ENCODE results near the gene SPATA18. TPM values are rescaled to one million over a fixed set of nuclear protein-coding genes. Genes with fewer than 3 reads are reported as not detected.

The SPATA18 gene
- total RNA-seq, 1 donor from 2014 or later, result 15.2 TPM

DNA sequence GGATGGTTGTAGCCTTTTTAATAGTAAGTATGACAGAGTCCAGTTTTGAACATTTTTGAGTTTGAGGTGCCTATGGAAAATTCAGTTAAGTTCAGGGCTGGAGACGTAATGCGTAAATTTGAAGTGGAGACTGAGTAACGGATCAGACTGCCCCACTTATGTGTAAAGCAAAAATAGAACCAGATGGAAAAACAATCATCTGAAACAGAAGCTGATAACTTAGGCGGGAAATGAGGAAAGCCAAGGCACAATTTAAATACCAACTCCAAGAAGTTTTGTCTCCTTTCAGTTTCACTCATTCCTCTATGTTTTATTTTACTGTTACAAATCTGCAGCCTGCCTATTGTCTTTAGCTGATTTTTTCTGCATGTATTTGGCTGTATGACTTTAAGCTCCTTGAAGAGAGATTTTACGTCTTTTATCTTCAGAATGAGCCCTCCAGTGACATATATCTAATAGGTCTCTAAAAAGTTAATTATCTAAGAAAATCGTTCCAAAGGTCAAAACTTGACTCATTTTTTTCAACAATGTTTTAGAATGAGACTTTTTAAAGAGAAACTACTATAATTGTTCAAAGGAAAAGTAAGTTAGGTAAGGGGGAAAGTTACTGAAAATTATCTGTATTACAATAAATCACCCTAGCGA lies 14.1 kb upstream of the SPATA18 start:
- Histone ChIP-seq H3K27ac (no peak overlapping the region), H3K36me3 (peaks cover 0 to 4% of the 10 kb centered on the region in 2 donors), H3K4me3 (peak overlapping the region; percentile 80 to 95), H3K27me3 (no peaks in the 10 kb centered on the region), H3K4me1 (peaks cover 45% of the 10 kb centered on the region), H3K9me3 (no peaks in the 10 kb centered on the region)
- intact Hi-C loops (cut with DNase I), result loop anchor here (5.0 kb wide), 1 partner anchor 195 kb away; the partner anchor contains the start of gene DCUN1D4
- no peak for TF ChIP-seq POLR2AphosphoS5 (IDR thresholded peaks at IDR 0.05; ENCODE audit: insufficient read depth in 1 of 2, low read depth in 1 of 2)
- no peak for TF ChIP-seq POLR2A (IDR thresholded peaks at IDR 0.05)
- no peak for TF ChIP-seq CTCF (IDR thresholded peaks at IDR 0.05)
- no peak for DNase-seq (ENCODE audit: extremely low spot score in 2 of 2)

GRCh38 chr4:52037689-52038102 lies 13.4 kb upstream of the SPATA18 start:
- Histone ChIP-seq H3K27ac (peak overlapping the region; percentile 73), H3K9me3 (no peaks in the 10 kb centered on the region), H3K27me3 (no peaks in the 10 kb centered on the region), H3K36me3 (peaks cover 0 to 3% of the 10 kb centered on the region in 2 donors), H3K4me1 (peaks cover 42% of the 10 kb centered on the region), H3K4me3 (peak overlapping the region; percentile 80 to 95)
- DNase-seq (ENCODE audit: extremely low spot score in 2 of 2), result no peak
- intact Hi-C loops (cut with DNase I), result loop anchor here (5.0 kb wide), 1 partner anchor 195 kb away; the partner anchor contains the start of gene DCUN1D4
- TF ChIP-seq POLR2A (IDR thresholded peaks at IDR 0.05) (no peak), POLR2AphosphoS5 (IDR thresholded peaks at IDR 0.05; ENCODE audit: insufficient read depth in 1 of 2, low read depth in 1 of 2) (no peak), CTCF (IDR thresholded peaks at IDR 0.05) (no peak)

DNA sequence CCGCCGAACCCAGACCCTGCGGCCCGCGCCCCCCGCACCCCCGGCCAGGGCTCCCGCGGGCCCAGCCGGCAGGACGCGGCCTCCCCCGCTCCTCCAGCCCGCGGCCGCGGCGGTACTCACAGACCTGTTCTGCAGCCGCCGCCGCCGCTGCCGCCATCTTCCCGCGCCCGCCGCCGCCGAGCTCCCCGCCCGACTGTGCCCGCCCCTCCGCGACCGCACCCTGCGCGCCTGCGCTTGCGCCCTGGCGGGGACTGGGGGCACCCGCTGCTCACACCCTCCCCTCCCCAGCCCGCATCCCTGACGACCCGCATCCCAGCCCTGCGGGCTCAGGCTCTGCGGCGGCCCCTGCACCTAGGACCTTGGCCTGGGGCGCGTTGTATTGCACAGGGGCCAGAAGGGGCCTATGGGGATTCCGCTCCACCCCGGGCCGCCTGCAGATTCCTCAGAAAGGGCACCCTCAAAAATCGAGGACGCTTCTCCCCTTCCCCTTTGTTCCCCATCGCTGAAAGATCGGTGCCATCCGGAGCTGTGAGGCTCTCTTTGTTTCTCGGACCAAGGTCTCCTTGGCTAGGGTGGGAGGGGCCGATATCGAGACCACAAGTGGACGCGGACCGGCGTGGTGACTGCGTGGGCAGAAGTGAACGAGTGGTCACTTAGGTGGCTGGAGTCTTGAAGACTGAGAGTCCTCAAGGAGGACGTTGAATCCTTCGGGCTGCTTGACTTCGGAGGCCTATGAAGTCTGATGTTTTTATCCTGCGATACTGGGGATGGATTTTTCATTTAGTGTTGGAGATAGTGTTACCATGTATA lies 12.8 kb upstream of the SPATA18 start, which contains the start of gene SGCB:
TSS of gene SGCB (minus strand) at position 197 of the 810 bp plus-strand sequence. CDS start at position 157, 40 bp downstream.
- no peak for DNase-seq (ENCODE audit: extremely low spot score in 2 of 2)

DNA sequence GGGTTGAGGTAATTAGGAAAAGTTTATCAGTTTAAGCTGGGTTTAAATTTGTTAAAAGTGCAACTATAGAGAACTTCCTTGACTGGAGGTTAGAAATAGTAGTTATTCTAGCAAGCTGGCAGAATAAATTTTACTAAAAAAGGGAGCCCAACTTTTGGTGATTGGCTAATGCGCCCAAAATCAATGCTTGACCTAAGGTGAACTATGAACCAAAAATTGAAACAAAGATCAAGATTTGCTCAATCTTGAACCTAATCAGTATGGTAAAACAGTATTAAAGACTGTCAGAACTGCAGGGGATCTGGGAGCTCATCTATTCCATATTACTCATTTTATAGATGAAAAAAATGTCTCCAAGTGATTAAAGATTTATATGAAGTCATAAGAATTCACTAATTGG lies 6.1 kb upstream of the SPATA18 start:
- intact Hi-C loops (cut with DNase I), result no loop called here
- no peaks in the 10 kb centered on the region for H3K36me3 ChIP-seq
- H3K27ac ChIP-seq, result no peak overlapping the region
- DNase-seq (ENCODE audit: extremely low spot score in 2 of 2), result no peak
- H3K4me1 ChIP-seq, result no peaks in the 10 kb centered on the region
- H3K4me3 ChIP-seq, result no peak overlapping the region
- TF ChIP-seq CTCF (IDR thresholded peaks at IDR 0.05) (no peak), POLR2A (IDR thresholded peaks at IDR 0.05) (no peak), POLR2AphosphoS5 (IDR thresholded peaks at IDR 0.05; ENCODE audit: insufficient read depth in 1 of 2, low read depth in 1 of 2) (no peak)
- no peaks in the 10 kb centered on the region for H3K9me3 ChIP-seq
- H3K27me3 ChIP-seq, result no peaks in the 10 kb centered on the region

More for the DNA sequence above, 12.8 kb upstream of the SPATA18 start, which contains the start of gene SGCB:
- no peaks in the 10 kb centered on the region for H3K36me3 ChIP-seq
- peaks cover 36% of the 10 kb centered on the region for H3K4me1 ChIP-seq
- peak within 1 kb of the TSS; percentile 80 to 95 for H3K4me3 ChIP-seq
- no peaks in the 10 kb centered on the region for H3K27me3 ChIP-seq
- intact Hi-C loops (cut with DNase I), result loop anchor here (5.0 kb wide), 1 partner anchor 196 kb away; the partner anchor contains the start of gene DCUN1D4
- no peaks in the 10 kb centered on the region for H3K9me3 ChIP-seq
- H3K27ac ChIP-seq, result peak within 1 kb of the TSS; percentile 73
- TF ChIP-seq CTCF (IDR thresholded peaks at IDR 0.05) (no peak), POLR2AphosphoS5 (IDR thresholded peaks at IDR 0.05; ENCODE audit: insufficient read depth in 1 of 2, low read depth in 1 of 2) (peak in 1 of 2 donors; percentile 32), POLR2A (IDR thresholded peaks at IDR 0.05) (peak in 1 of 2 donors; percentile 11)
